ENCODE data around the gene ZFYVE9.
"Not testable (repeated sequence)": the region's sequence is repeated elsewhere in the genome, so short reads cannot be mapped to it uniquely, and the experiment has no call there.

The ZFYVE9 gene

GRCh38 chr1:52369851-52370250 is 228.0 kb downstream of the ZFYVE9 start:
- not testable (repeated sequence) for DNase-seq (ENCODE audit: low read depth in 2 of 2)

- no peak for DNase-seq (ENCODE audit: low read depth in 2 of 2)
These were observed 243.5 kb downstream of the ZFYVE9 start for GRCh38 chr1:52385376-52385775.

- no peak for DNase-seq (ENCODE audit: low read depth in 2 of 2)
These were observed 244.6 kb downstream of the ZFYVE9 start for GRCh38 chr1:52386458-52386857.

- no peak for DNase-seq (ENCODE audit: low read depth in 2 of 2)
These were observed 251.3 kb downstream of the ZFYVE9 start for GRCh38 chr1:52393174-52393573.

Measured in stimulated activated CD4-positive, alpha-beta T cell treated with anti-CD3 and anti-CD28 coated beads, Interleukin-4, amount 100 ng/mL, for 48 hours (primary cell).